ENCODE results near the gene MEGF9.

Gene MEGF9

GRCh38 chr9:120702075-120702474 is 12.2 kb downstream of the MEGF9 start:
- no peak for DNase-seq (ENCODE audit: low spot score)

GRCh38 chr9:120701248-120701647 is 13.0 kb downstream of the MEGF9 start:
- no peak for DNase-seq (ENCODE audit: low spot score)

- no peak for DNase-seq (ENCODE audit: low spot score)
These were observed 15.5 kb downstream of the MEGF9 start for GRCh38 chr9:120698766-120699165.

- DNase-seq (ENCODE audit: low spot score): no peak
These were observed 16.8 kb downstream of the MEGF9 start for GRCh38 chr9:120697448-120697847.

- DNase-seq (ENCODE audit: low spot score): no peak
These were observed 17.6 kb downstream of the MEGF9 start for GRCh38 chr9:120696551-120697230.

- no peak for DNase-seq (ENCODE audit: low spot score)
These were observed 19.7 kb downstream of the MEGF9 start for GRCh38 chr9:120694559-120694958.

- no peak for DNase-seq (ENCODE audit: low spot score)
These were observed 20.6 kb downstream of the MEGF9 start for GRCh38 chr9:120693700-120694008.

- no peak for DNase-seq (ENCODE audit: low spot score)
These were observed 21.2 kb downstream of the MEGF9 start for GRCh38 chr9:120692901-120693699.

- no peak for DNase-seq (ENCODE audit: low spot score)
These were observed 23.9 kb downstream of the MEGF9 start for GRCh38 chr9:120690372-120690771.

GRCh38 chr9:120689860-120690259 is 24.4 kb downstream of the MEGF9 start:
- no peak for DNase-seq (ENCODE audit: low spot score)

GRCh38 chr9:120688758-120689157 is 25.5 kb downstream of the MEGF9 start:
- DNase-seq (ENCODE audit: low spot score): no peak

GRCh38 chr9:120683150-120683549 is 31.1 kb downstream of the MEGF9 start:
- no peak for DNase-seq (ENCODE audit: low spot score)

- DNase-seq (ENCODE audit: low spot score): no peak
These were observed 33.1 kb downstream of the MEGF9 start for GRCh38 chr9:120681121-120681520.

- no peak for DNase-seq (ENCODE audit: low spot score)
These were observed 33.7 kb downstream of the MEGF9 start for GRCh38 chr9:120680579-120680978.

- no peak for DNase-seq (ENCODE audit: low spot score)
These were observed 34.1 kb downstream of the MEGF9 start for GRCh38 chr9:120680161-120680560.

- DNase-seq (ENCODE audit: low spot score): no peak
These were observed 36.3 kb downstream of the MEGF9 start for GRCh38 chr9:120677965-120678364.

GRCh38 chr9:120676767-120677402 is 37.4 kb downstream of the MEGF9 start:
- no peak for DNase-seq (ENCODE audit: low spot score)

GRCh38 chr9:120668399-120668798 is 45.9 kb downstream of the MEGF9 start:
- DNase-seq (ENCODE audit: low spot score): no peak

GRCh38 chr9:120663950-120664349 is 50.3 kb downstream of the MEGF9 start:
- no peak for DNase-seq (ENCODE audit: low spot score)

- DNase-seq (ENCODE audit: low spot score): no peak
These were observed 50.9 kb downstream of the MEGF9 start for GRCh38 chr9:120663380-120663779.

GRCh38 chr9:120662513-120662912 is 51.8 kb downstream of the MEGF9 start:
- DNase-seq (ENCODE audit: low spot score): no peak

GRCh38 chr9:120659676-120660075 is 54.6 kb downstream of the MEGF9 start:
- DNase-seq (ENCODE audit: low spot score): no peak

- no peak for DNase-seq (ENCODE audit: low spot score)
These were observed 55.1 kb downstream of the MEGF9 start for GRCh38 chr9:120659209-120659608.

Measured in LoVo (cell line).